HepG2 (cell line): ENCODE data around the gene NAMPT. TPM values are rescaled to one million over a fixed set of nuclear protein-coding genes. Genes with fewer than 3 reads are reported as not detected.

Experiments used
- ATAC-seq: fragments of 200-7000 bp; cut with Tn5 transposase; 3 replicates; pipeline ENCODE4 v1.9.1; 2020; ENCODE audit warnings: mild to moderate bottlenecking, moderate library complexity
- BruUV-seq: library from RNA; stranded (reverse); fragments of 400-500 nt; replicated peaks from 2 replicates; lab custom pipeline; 2021; lab: Mats Ljungman, UMichigan
- CTCF ChIA-PET: fragments of 300-600 bp; formaldehyde crosslinking; extraction: SDS; loops from one replicate; lab custom pipeline; 2021; ENCODE audit warnings: low total read pairs, inconsistent platforms, low intra/inter-chr PET ratio; lab: Yijun Ruan, JAX
- POLR2A ChIA-PET: fragments of 350-600 bp; sonication (Branson Sonifier 250); formaldehyde crosslinking; loops from one replicate; lab custom pipeline; 2020; ENCODE audit warnings: antibody characterized with exemption, inconsistent platforms; lab: Yijun Ruan, JAX
- DNase-seq: peaks from one replicate; pipeline ENCODE4 v3.0.0-alpha.2; 2015; ENCODE audit warnings: low spot score
- FAIRE-seq: peaks from 3 replicates; lab custom pipeline; 2011; peaks lifted over from hg19 to GRCh38; lab: Jason Lieb, UNC
- H2AFZ ChIP-seq: one replicate; pipeline ENCODE4 v1.6.1; 2011; ENCODE audit warnings: low read length, inconsistent platforms
- H3K27ac ChIP-seq: fragments of 300-600 bp; 3 replicates; pipeline ENCODE4 v1.8.0; 2011; ENCODE audit warnings: mixed run types, mild to moderate bottlenecking, mixed read lengths, low read length, inconsistent platforms; ENCODE audit not compliant: insufficient read depth; ENCODE audit errors: extremely low read length
- H3K27me3 ChIP-seq, 2 experiments: fragments of 200-600 bp in 1 of 2; 2 replicates in 1 of 2; 3 replicates in 1 of 2; pipeline versions ENCODE4 v1.6.0 to v1.8.0; 2011; ENCODE audit warnings: low read length in 2 of 2, mild to moderate bottlenecking in 2 of 2, moderate library complexity in 2 of 2, inconsistent platforms in 1 of 2; ENCODE audit not compliant: insufficient read depth in 2 of 2, control insufficient read depth in 1 of 2
- H3K36me3 ChIP-seq, 2 experiments: fragments of 200-600 bp in 1 of 2; replicated peaks in 1 of 2; 2 replicates in 1 of 2; 3 replicates in 1 of 2; pipeline versions ENCODE4 v1.5.1 to v1.8.0; 2011; ENCODE audit warnings: low read length in 2 of 2, inconsistent platforms in 1 of 2; ENCODE audit not compliant: insufficient read depth in 2 of 2, control insufficient read depth in 1 of 2
- H3K4me1 ChIP-seq: 2 replicates; pipeline ENCODE4 v1.5.1; 2012; ENCODE audit warnings: low read length, inconsistent platforms; ENCODE audit not compliant: insufficient read depth
- H3K4me2 ChIP-seq: 2 replicates; pipeline ENCODE4 v1.6.0; 2011; ENCODE audit warnings: low read depth, low read length, inconsistent platforms
- H3K4me3 ChIP-seq, 3 experiments: fragments of 200-600 bp in 1 of 3; sonication (generic), shearing (Covaris generic) in 1 of 3; replicated peaks in 1 of 3; 2 replicates each; pipeline ENCODE4 v1.5.1; 2011 to 2016; ENCODE audit warnings: low read length in 3 of 3, inconsistent platforms in 2 of 3, low read depth in 2 of 3, mild to moderate bottlenecking in 2 of 3, control low read depth in 1 of 3, mixed read lengths in 1 of 3; ENCODE audit not compliant: insufficient read depth in 1 of 3
- H3K79me2 ChIP-seq: one replicate; pipeline ENCODE4 v1.6.1; 2011; ENCODE audit warnings: low read length, inconsistent platforms; ENCODE audit not compliant: insufficient read depth
- H3K9ac ChIP-seq: 2 replicates; pipeline ENCODE4 v1.6.0; 2011; ENCODE audit warnings: mild to moderate bottlenecking, low read depth, low read length, inconsistent platforms; ENCODE audit not compliant: insufficient read depth
- H3K9me3 ChIP-seq: 2 replicates; pipeline ENCODE4 v1.5.1; 2012; ENCODE audit warnings: mild to moderate bottlenecking, low read length
- H4K20me1 ChIP-seq: 2 replicates; pipeline ENCODE4 v1.6.0; 2011; ENCODE audit warnings: inconsistent platforms, mild to moderate bottlenecking, low read length, moderate library complexity; ENCODE audit not compliant: insufficient read depth
- ARID2 ChIP-seq: sonication (generic); formaldehyde crosslinking; IDR thresholded peaks from 2 replicates; pipeline ENCODE4 v1.8.1; 2022; ENCODE audit warnings: mild to moderate bottlenecking, missing genetic modification reagents, borderline replicate concordance
- DMTF1 ChIP-seq: sonication (generic); formaldehyde crosslinking; IDR thresholded peaks from 2 replicates; pipeline ENCODE4 v1.4.0; 2020; ENCODE audit warnings: mild to moderate bottlenecking, missing genetic modification reagents
- FOXM1 ChIP-seq: sonication (generic); formaldehyde crosslinking; IDR thresholded peaks from 2 replicates; pipeline ENCODE4 v1.5.0; 2020; ENCODE audit warnings: missing genetic modification reagents
- GFI1 ChIP-seq: sonication (generic); formaldehyde crosslinking; IDR thresholded peaks from 2 replicates; pipeline ENCODE4 v1.5.0; 2020; ENCODE audit warnings: missing genetic modification reagents, mild to moderate bottlenecking, borderline replicate concordance
- HDAC1 ChIP-seq: sonication (generic); formaldehyde crosslinking; IDR thresholded peaks from 2 replicates; pipeline ENCODE4 v1.5.1; 2020; ENCODE audit warnings: mild to moderate bottlenecking, missing genetic modification reagents
- IKZF5 ChIP-seq: IDR thresholded peaks from 2 replicates; pipeline ENCODE4 v1.6.1; 2018; ENCODE audit warnings: missing genetic modification reagents, mild to moderate bottlenecking, missing compliant biosample characterization
- MED13 ChIP-seq: sonication (generic); formaldehyde crosslinking; IDR thresholded peaks from 2 replicates; pipeline ENCODE4 v1.5.0; 2020; ENCODE audit warnings: missing genetic modification reagents
- TEF ChIP-seq: sonication (generic); formaldehyde crosslinking; IDR thresholded peaks from 2 replicates; pipeline ENCODE4 v1.5.0; 2020; ENCODE audit warnings: missing genetic modification reagents
- ZNF318 ChIP-seq: sonication (generic); formaldehyde crosslinking; IDR thresholded peaks from 2 replicates; pipeline ENCODE4 v1.4.0; 2020; ENCODE audit warnings: mild to moderate bottlenecking, missing genetic modification reagents
- ZNF354B ChIP-seq: sonication (generic); formaldehyde crosslinking; IDR thresholded peaks from 2 replicates; pipeline ENCODE4 v1.8.0; 2022; ENCODE audit warnings: mild to moderate bottlenecking, missing genetic modification reagents
- ZNF740 ChIP-seq: sonication (generic); formaldehyde crosslinking; IDR thresholded peaks from 2 replicates; pipeline ENCODE4 v1.4.0; 2020; ENCODE audit warnings: missing genetic modification reagents
- WGBS: methylation state at CpG from one replicate; pipeline ENCODE4 v1.1.6; 2017; ENCODE audit warnings: low lambda C conversion rate; 5-methylcytosine and 5-hydroxymethylcytosine counted together
- in situ Hi-C: cut with HindIII; loops from 2 replicates; pipeline ENCODE4 v1.10.0; 2017; ENCODE audit warnings: low pct_unique_long_range_greater_than_20kb; ENCODE audit not compliant: extremely low pct_ligation_motif_present
- intact Hi-C: fragments of 100-400 bp; cut with micrococcal nuclease; formaldehyde crosslinking; loops from one replicate; pipeline ENCODE4 v1.10.0; 2022; ENCODE audit not compliant: unreplicated experiment
- polyA plus RNA-seq, 8 experiments: library from polyadenylated mRNA; depleted of rRNA in 3 of 8; stranded (reverse) in 7 of 8; unstranded in 1 of 8; fragments of >200 nt; fragmentation: Illumina TruSeq in 4 of 8; extraction: Trizol in 4 of 8; gene quantifications; 2 replicates each; pipeline versions ENCODE4 v1.2.1 to v1.2.3, GENCODE V29; 2011 to 2016; ENCODE audit warnings: low read depth in 4 of 8, missing spikeins in 1 of 8, mixed read lengths in 1 of 8; ENCODE audit not compliant: insufficient read depth in 1 of 8
- total RNA-seq, 5 experiments: library from RNA; depleted of rRNA; stranded (reverse); fragments of >200 nt; fragmentation: Illumina TruSeq; extraction: Trizol; gene quantifications; 2 replicates each; pipeline ENCODE4 v1.2.3, GENCODE V29; 2016; ENCODE audit warnings: low read depth in 1 of 5

Gene NAMPT
- total and polyA plus RNA-seq, 2 of the 13 experiments (the other 11 are each of a cell fraction or from before 2014, with no cell fraction given) = 15.8 to 67.7 TPM

- H3K36me3 ChIP-seq = no peaks in the 10 kb centered on the region
- 41% methylated on average over 4 of the region's 7 CpGs for WGBS
- H3K27ac ChIP-seq = no peak overlapping the region
- ATAC-seq = no peak
- intact Hi-C loops = no loop called here
- no peak for DNase-seq
- H3K79me2 ChIP-seq = no peaks in the 10 kb centered on the region
- FAIRE-seq = no peak
- no peaks in the 10 kb centered on the region for H3K9me3 ChIP-seq
- no peak overlapping the region for H3K4me2 ChIP-seq
- no peaks in the 10 kb centered on the region; a peak in 1 of 5 replicates for H3K27me3 ChIP-seq
- no TSS peak for BruUV-seq
- no peaks in the 10 kb centered on the region for H3K4me1 ChIP-seq
- CTCF ChIA-PET = no interaction called here
- H4K20me1 ChIP-seq = no peaks in the 10 kb centered on the region
- in situ Hi-C loops = no loop called here
- POLR2A ChIA-PET = no interaction called here
- H3K4me3 ChIP-seq = no peak overlapping the region
- H2AFZ ChIP-seq = no peak overlapping the region
- no peak overlapping the region for H3K9ac ChIP-seq
- no peak for TF ChIP-seq TEF (CRISPR knock-in tag)
- no peak for TF ChIP-seq ZNF318 (CRISPR knock-in tag)
- TF ChIP-seq ARID2 (CRISPR knock-in tag) = no peak
- no peak for TF ChIP-seq GFI1 (CRISPR knock-in tag)
- no peak for TF ChIP-seq IKZF5 (CRISPR knock-in tag)
- no peak for TF ChIP-seq DMTF1 (CRISPR knock-in tag)
- TF ChIP-seq ZNF354B (CRISPR knock-in tag) = no peak
- TF ChIP-seq HDAC1 (CRISPR knock-in tag) = no peak
- TF ChIP-seq FOXM1 = no peak
- TF ChIP-seq ZNF740 = no peak
- no peak for TF ChIP-seq MED13 (CRISPR knock-in tag)
Measured at GRCh38 chr7:106206826-106207541, 77.8 kb downstream of the NAMPT start.
